IMR-90 (cell line): Measurements from ENCODE around the gene ACE. TPM values are rescaled to one million over a fixed set of nuclear protein-coding genes. Genes with fewer than 3 reads are reported as not detected.

Source experiments
- ATAC-seq: fragments of 200-7000 bp; cut with Tn5 transposase; 2 replicates; pipeline ENCODE4 v1.9.1; 2020; ENCODE audit warnings: low read depth, mild to moderate bottlenecking, moderate library complexity
- BruUV-seq: library from RNA; stranded (reverse); fragments of 400-500 nt; replicated peaks from 2 replicates; lab custom pipeline; 2021; lab: Mats Ljungman, UMichigan
- CTCF ChIA-PET: fragments of 300-600 bp; formaldehyde crosslinking; extraction: SDS; loops from one replicate; lab custom pipeline; 2021; ENCODE audit warnings: antibody characterized with exemption; lab: Yijun Ruan, JAX
- POLR2A ChIA-PET: fragments of 300-600 bp; sonication (Branson Sonifier 250); formaldehyde crosslinking; loops from one replicate; lab custom pipeline; 2022; ENCODE audit warnings: antibody characterized with exemption; ENCODE audit not compliant: unreplicated experiment; lab: Charles Lee
- DNase-seq: peaks from one replicate; pipeline ENCODE4 v3.0.0; 2013
- H2AFZ ChIP-seq: replicated peaks from 2 replicates; pipeline ENCODE3; 2013; ENCODE audit warnings: low read length, mild to moderate bottlenecking; ENCODE audit not compliant: poor library complexity
- H2AK5ac ChIP-seq: 2 replicates; pipeline ENCODE4 v1.6.1; 2013; ENCODE audit warnings: low read depth, low read length, inconsistent platforms
- H2AK9ac ChIP-seq: replicated peaks from 2 replicates; pipeline ENCODE3; 2013; ENCODE audit warnings: mild to moderate bottlenecking, low read depth, low read length, moderate library complexity; ENCODE audit not compliant: poor library complexity
- H2BK120ac ChIP-seq: 2 replicates; pipeline ENCODE4 v1.6.1; 2013; ENCODE audit warnings: low read depth, low read length, inconsistent platforms
- H2BK15ac ChIP-seq: 3 replicates; pipeline ENCODE4 v1.6.1; 2013; ENCODE audit warnings: low read depth, low read length, inconsistent platforms
- H2BK20ac ChIP-seq: 2 replicates; pipeline ENCODE4 v1.6.1; 2013; ENCODE audit warnings: low read depth, mild to moderate bottlenecking, inconsistent platforms, low read length, moderate library complexity
- H2BK5ac ChIP-seq: 2 replicates; pipeline ENCODE4 v1.6.1; 2013; ENCODE audit warnings: mild to moderate bottlenecking, low read depth, low read length, inconsistent platforms; ENCODE audit not compliant: poor library complexity, severe bottlenecking
- H3K14ac ChIP-seq: replicated peaks from 2 replicates; pipeline ENCODE4 v1.6.1; 2013; ENCODE audit warnings: low read depth, low read length, inconsistent platforms
- H3K18ac ChIP-seq: 2 replicates; pipeline ENCODE4 v1.6.1; 2013; ENCODE audit warnings: low read depth, low read length, control low read depth
- H3K23ac ChIP-seq: 2 replicates; pipeline ENCODE4 v1.6.1; 2013; ENCODE audit warnings: low read depth, low read length, inconsistent platforms
- H3K27ac ChIP-seq: 2 replicates; pipeline ENCODE4 v1.5.1; 2013; ENCODE audit warnings: mild to moderate bottlenecking, control low read depth, low read length; ENCODE audit not compliant: insufficient read depth
- H3K27me3 ChIP-seq: 2 replicates; pipeline ENCODE4 v1.6.1; 2013; ENCODE audit warnings: low read length; ENCODE audit not compliant: control insufficient read depth, insufficient read depth
- H3K36me3 ChIP-seq: 2 replicates; pipeline ENCODE4 v1.6.1; 2013; ENCODE audit warnings: low read length, mixed read lengths; ENCODE audit not compliant: control insufficient read depth, insufficient read depth
- H3K4ac ChIP-seq: 2 replicates; pipeline ENCODE4 v1.6.1; 2013; ENCODE audit warnings: low read depth, low read length, inconsistent platforms
- H3K4me1 ChIP-seq: 2 replicates; pipeline ENCODE4 v1.6.1; 2013; ENCODE audit warnings: low read length, mixed read lengths; ENCODE audit not compliant: control insufficient read depth, insufficient read depth
- H3K4me2 ChIP-seq: 2 replicates; pipeline ENCODE4 v1.6.1; 2013; ENCODE audit warnings: low read depth, mild to moderate bottlenecking, control low read depth, low read length, moderate library complexity
- H3K4me3 ChIP-seq: 2 replicates; pipeline ENCODE4 v1.5.1; 2013; ENCODE audit warnings: low read depth, mild to moderate bottlenecking, control low read depth, low read length, moderate library complexity; ENCODE audit not compliant: insufficient read depth
- H3K56ac ChIP-seq: 2 replicates; pipeline ENCODE4 v1.6.1; 2013; ENCODE audit warnings: low read length, inconsistent platforms; ENCODE audit not compliant: insufficient read depth; ENCODE audit errors: extremely low read depth
- H3K79me1 ChIP-seq, 2 experiments: 2 replicates each; pipeline ENCODE4 v1.6.1; 2013; ENCODE audit warnings: low read length in 2 of 2, inconsistent platforms in 1 of 2, low read depth in 1 of 2
- H3K9ac ChIP-seq: 2 replicates; pipeline ENCODE4 v1.6.1; 2013; ENCODE audit warnings: low read depth, low read length, control low read depth
- H3K9me1 ChIP-seq: 2 replicates; pipeline ENCODE4 v1.6.1; 2013; ENCODE audit warnings: low read length, inconsistent platforms; ENCODE audit not compliant: insufficient read depth
- H3K9me3 ChIP-seq: 2 replicates; pipeline ENCODE4 v1.6.1; 2013; ENCODE audit warnings: low read length; ENCODE audit not compliant: control insufficient read depth, insufficient read depth
- H4K20me1 ChIP-seq: 2 replicates; pipeline ENCODE4 v1.6.1; 2013; ENCODE audit warnings: low read length, inconsistent platforms; ENCODE audit not compliant: insufficient read depth
- H4K5ac ChIP-seq: 2 replicates; pipeline ENCODE4 v1.6.1; 2013; ENCODE audit warnings: mild to moderate bottlenecking, low read depth, low read length, control low read depth
- H4K8ac ChIP-seq, 2 experiments: 2 replicates each; pipeline ENCODE4 v1.6.1; 2013; ENCODE audit warnings: low read depth in 2 of 2, low read length in 2 of 2, control low read depth in 1 of 2, inconsistent platforms in 1 of 2
- H4K91ac ChIP-seq: 2 replicates; pipeline ENCODE4 v1.6.1; 2013; ENCODE audit warnings: low read depth, low read length, inconsistent platforms; ENCODE audit not compliant: insufficient read depth
- BHLHE40 ChIP-seq: fragments of 150-350 bp; IDR thresholded peaks from 2 replicates; pipeline ENCODE4 v1.6.1; 2016; ENCODE audit warnings: mild to moderate bottlenecking, low read depth, low read length
- CHD1 ChIP-seq: IDR thresholded peaks from 2 replicates; pipeline ENCODE4 v1.6.1; 2012; ENCODE audit warnings: low read depth, low read length, improper control_type of control experiment
- CTCF ChIP-seq: conservative IDR thresholded peaks from 2 replicates; pipeline ENCODE4 v1.5.1; 2012; ENCODE audit warnings: mild to moderate bottlenecking, low read depth, low read length, improper control_type of control experiment
- ELK1 ChIP-seq: fragments of 150-350 bp; IDR thresholded peaks from 2 replicates; pipeline ENCODE4 v1.6.1; 2016; ENCODE audit warnings: low read depth, mild to moderate bottlenecking, low read length, moderate library complexity, borderline replicate concordance
- FOS ChIP-seq: fragments of 150-350 bp; IDR thresholded peaks from 2 replicates; pipeline ENCODE4 v1.6.1; 2016; ENCODE audit warnings: low read depth, low read length
- MAFK ChIP-seq: IDR thresholded peaks from 2 replicates; pipeline ENCODE4 v1.6.1; 2012; ENCODE audit warnings: low read depth, low read length, improper control_type of control experiment
- MAZ ChIP-seq: IDR thresholded peaks from 2 replicates; pipeline ENCODE4 v1.6.1; 2012; ENCODE audit warnings: low read depth, mild to moderate bottlenecking, low read length, improper control_type of control experiment, moderate library complexity, borderline replicate concordance
- POLR2A ChIP-seq: IDR thresholded peaks from 2 replicates; pipeline ENCODE4 v1.6.1; 2012; ENCODE audit warnings: mild to moderate bottlenecking, low read depth, low read length
- RCOR1 ChIP-seq: IDR thresholded peaks from 2 replicates; pipeline ENCODE4 v1.6.1; 2012; ENCODE audit warnings: mild to moderate bottlenecking, low read length, improper control_type of control experiment; ENCODE audit not compliant: insufficient replicate concordance
- RFX5 ChIP-seq: IDR thresholded peaks from 2 replicates; pipeline ENCODE4 v1.8.0; 2012; ENCODE audit warnings: low read depth, mild to moderate bottlenecking, low read length, moderate library complexity
- USF2 ChIP-seq: fragments of 150-350 bp; IDR thresholded peaks from 2 replicates; pipeline ENCODE4 v1.6.1; 2017; ENCODE audit warnings: mild to moderate bottlenecking, antibody characterized with exemption, low read length, low read depth
- WGBS, 2 experiments: methylation state at CpG; one replicate each; pipeline versions ENCODE4 v1.1.5 to v1.1.7; 2013; ENCODE audit warnings: missing lambda C conversion rate in 2 of 2; ENCODE audit not compliant: insufficient read length in 1 of 2; ENCODE audit errors: extremely low coverage in 2 of 2; 5-methylcytosine and 5-hydroxymethylcytosine counted together
- dilution Hi-C: fragments of 300-500 bp; cut with HindIII; formaldehyde crosslinking; loops from one replicate; pipeline ENCODE4 v1.14.3; 2018; ENCODE audit warnings: low sequenced_read_pairs; ENCODE audit not compliant: unreplicated experiment
- in situ Hi-C: fragments of 300-500 bp; cut with MboI; formaldehyde crosslinking; loops from 3 replicates; pipeline ENCODE4 v1.14.3; 2019; ENCODE audit warnings: low sequenced_read_pairs, inconsistent platforms, mixed read lengths
- intact Hi-C: fragments of 100-400 bp; cut with micrococcal nuclease; formaldehyde crosslinking; loops from 2 replicates; pipeline ENCODE4 v1.10.0; 2022
- polyA plus RNA-seq, 3 experiments: library from polyadenylated mRNA; depleted of rRNA; stranded (reverse); fragments of >200 nt; gene quantifications; 2 replicates each; pipeline ENCODE4 v1.2.3, GENCODE V29; 2012; ENCODE audit warnings: low replicate concordance in 1 of 3
- total RNA-seq: library from RNA; depleted of rRNA; stranded (reverse); fragments of >200 nt; gene quantifications from 2 replicates; pipeline ENCODE4 v1.2.3, GENCODE V29; 2012

ACE gene
- total and polyA plus RNA-seq, 2 of the 4 experiments (the other 2 are of a cell fraction), result 1.4 to 5.8 TPM

- no peak overlapping the region for H3K23ac ChIP-seq
- peaks cover 3% of the 10 kb centered on the region; the same call in 1 of the 2 replicates for H3K4me1 ChIP-seq
- DNase-seq, result no peak
- H3K4me2 ChIP-seq, result no peak overlapping the region
- dilution Hi-C loops, result no loop called here
- H2BK5ac ChIP-seq, result no peak overlapping the region
- H2AFZ ChIP-seq, result no peak overlapping the region
- no peak overlapping the region for H2BK120ac ChIP-seq
- POLR2A ChIA-PET, result no interaction called here
- H3K36me3 ChIP-seq, result no peaks in the 10 kb centered on the region
- H3K14ac ChIP-seq, result no peak overlapping the region
- intact Hi-C loops, result no loop called here
- H3K27ac ChIP-seq, result no peak overlapping the region
- TF ChIP-seq ELK1, result no peak
- TF ChIP-seq USF2, result no peak
- TF ChIP-seq RFX5, result no peak
- no peak for TF ChIP-seq RCOR1
- no peak for TF ChIP-seq MAFK
- TF ChIP-seq CTCF, result no peak
- no peak for TF ChIP-seq MAZ
- TF ChIP-seq POLR2A, result no peak
- no peak for TF ChIP-seq FOS
- no peak for TF ChIP-seq CHD1
- TF ChIP-seq BHLHE40, result no peak
- BruUV-seq, result no TSS peak
- no peak overlapping the region for H2AK5ac ChIP-seq
- H4K5ac ChIP-seq, result no peak overlapping the region
- H4K20me1 ChIP-seq, result no peaks in the 10 kb centered on the region
- no peak overlapping the region for H2BK20ac ChIP-seq
- no peak overlapping the region for H3K18ac ChIP-seq
- no peak overlapping the region for H3K4me3 ChIP-seq
- H2BK15ac ChIP-seq, result no peak overlapping the region
- H2AK9ac ChIP-seq, result peak overlapping the region; percentile 42
- no peaks in the 10 kb centered on the region for H3K9me3 ChIP-seq
- H4K91ac ChIP-seq, result no peak overlapping the region
- H4K8ac ChIP-seq, result no peak overlapping the region
- H3K4ac ChIP-seq, result no peak overlapping the region
- 0 out of 2 replicates have a peak, but pooled peaks cover 3% of the 10 kb centered on the region for H3K9me1 ChIP-seq
- no peak overlapping the region for H3K9ac ChIP-seq
- H3K79me1 ChIP-seq, result no peaks in the 10 kb centered on the region
- in situ Hi-C loops, result no loop called here
- CTCF ChIA-PET, result no interaction called here
- WGBS, 2 experiments, result 87% methylated on average over 7 of the region's 15 CpGs; no CpG with 5 or more reads in 1 of the 2 experiments
- H3K27me3 ChIP-seq, result peaks cover 3% of the 10 kb centered on the region; the same call in 1 of the 2 replicates
- no peak overlapping the region for H3K56ac ChIP-seq
- ATAC-seq, result no peak
These were observed 24.6 kb upstream of the ACE start for GRCh38 chr17:63452046-63452961.
